GM18507 (cell line): ENCODE results near the gene POLR2E.
A peak's percentile ranks its signal among the peaks of the same experiment; 100 is the strongest.

Experiments
- DNase-seq: peaks from one replicate; pipeline ENCODE4 v3.0.0; 2011; ENCODE audit warnings: low read depth; ENCODE audit not compliant: insufficient read length; ENCODE audit errors: extremely low spot score
- FAIRE-seq: peaks from 2 replicates; lab custom pipeline; 2011; peaks lifted over from hg19 to GRCh38; lab: Jason Lieb, UNC

POLR2E gene

DNA sequence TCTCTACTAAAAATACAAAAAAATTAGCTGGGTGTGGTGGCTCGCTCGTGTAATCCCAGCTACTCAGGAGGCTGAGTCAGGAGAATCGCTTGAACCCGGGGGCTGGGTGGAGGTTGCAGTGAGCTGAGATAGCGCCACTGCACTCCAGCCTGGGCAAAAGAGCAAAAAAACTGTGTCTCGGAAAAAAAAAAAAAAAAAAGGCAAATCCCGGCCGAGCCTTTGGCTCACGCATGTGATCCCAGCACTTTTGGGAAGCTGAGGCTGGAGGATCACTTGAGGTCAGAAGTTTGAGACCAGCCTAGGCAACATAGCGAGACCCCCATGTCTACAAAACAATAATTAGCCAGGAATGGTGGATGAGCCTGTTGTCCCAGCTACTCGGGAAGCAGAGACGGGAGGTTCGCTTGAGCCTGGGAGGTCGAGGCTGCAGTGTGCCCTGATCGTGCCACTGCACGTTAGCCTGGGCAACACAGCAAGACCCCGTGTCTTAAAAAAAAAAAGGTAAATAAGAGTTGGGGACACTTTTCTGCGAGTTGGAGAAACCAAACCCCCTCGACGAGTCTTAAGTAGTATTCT lies 8.0 kb upstream of the POLR2E start:
- FAIRE-seq (no peak), DNase-seq (no peak)

DNA sequence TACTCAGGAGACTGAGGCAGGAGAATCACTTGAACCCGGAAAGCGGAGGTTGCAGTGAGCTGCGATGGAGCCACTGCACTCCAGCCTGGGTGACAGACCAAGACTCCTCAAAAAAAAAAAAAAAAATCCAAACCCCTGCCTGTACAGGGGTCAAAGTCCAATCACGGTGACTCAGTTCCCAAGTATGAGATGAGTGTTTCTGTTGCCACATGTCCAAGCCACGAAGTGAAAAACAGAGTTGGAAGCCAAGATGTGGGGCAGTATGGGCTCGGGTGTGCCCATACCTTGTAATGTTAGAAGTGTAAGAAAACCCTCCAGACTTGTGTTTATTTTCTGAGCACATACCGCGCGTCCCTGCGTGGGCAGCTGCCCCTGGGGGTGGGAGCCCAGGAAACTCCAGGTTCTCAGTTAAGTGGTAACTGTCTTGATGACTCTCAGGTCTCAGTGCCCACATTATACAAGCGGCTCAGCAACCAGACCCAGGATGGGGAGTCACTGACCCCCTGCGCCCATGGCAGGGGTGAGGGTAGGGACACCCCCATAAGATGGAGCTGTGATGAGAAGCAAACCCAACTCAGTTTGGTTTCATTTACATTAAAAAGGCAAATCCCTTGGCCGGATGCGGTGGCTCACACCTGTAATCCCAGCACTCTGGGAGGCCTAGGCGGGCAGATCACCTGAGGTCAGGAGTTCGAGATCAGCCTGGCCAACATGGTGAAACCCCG lies 7.4 kb upstream of the POLR2E start:
- FAIRE-seq (peak; percentile 85), DNase-seq (no peak)

DNA sequence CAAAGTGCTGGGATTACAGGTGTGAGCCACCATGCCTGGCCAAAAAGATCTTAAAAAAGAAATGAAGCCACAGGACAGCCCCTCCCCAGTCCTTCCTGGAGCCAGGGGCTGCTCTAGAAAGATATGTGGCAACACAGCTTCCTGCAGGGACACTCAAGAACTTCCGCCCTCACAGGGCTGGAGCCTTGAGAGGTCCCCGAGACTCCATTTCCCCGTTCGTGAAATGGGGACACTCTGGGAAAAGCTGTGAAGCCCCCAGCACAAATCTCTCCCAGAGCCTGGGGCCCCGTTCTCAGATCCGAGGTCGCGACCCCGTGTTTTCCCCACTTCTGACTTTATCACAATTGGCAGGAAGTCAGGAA lies 6.1 kb upstream of the POLR2E start:
- FAIRE-seq (no peak), DNase-seq (no peak)

- FAIRE-seq = no peak
- no peak for DNase-seq
Measured at GRCh38 chr19:1098177-1099051, 3.2 kb upstream of the POLR2E start.

- DNase-seq = no peak
- FAIRE-seq = no peak
Measured at GRCh38 chr19:1097810-1098176, 2.6 kb upstream of the POLR2E start.

DNA sequence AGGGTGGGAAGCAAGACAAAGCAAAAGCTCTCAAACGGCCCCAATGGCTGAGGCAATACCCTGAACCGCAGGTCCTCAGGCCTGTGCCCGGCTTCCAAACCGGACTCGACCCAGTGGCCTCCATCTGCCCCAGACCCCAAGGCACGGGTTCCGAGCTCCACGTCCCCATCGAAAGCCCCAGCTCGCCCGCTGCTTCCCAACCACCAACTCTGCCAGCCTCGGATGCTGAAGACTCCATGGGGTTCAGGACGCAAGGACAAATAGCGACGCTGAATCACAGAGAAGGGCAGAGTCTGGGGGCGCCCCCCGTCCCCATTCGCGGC lies 559 bp downstream of the POLR2E start:
- no peak for FAIRE-seq

DNA sequence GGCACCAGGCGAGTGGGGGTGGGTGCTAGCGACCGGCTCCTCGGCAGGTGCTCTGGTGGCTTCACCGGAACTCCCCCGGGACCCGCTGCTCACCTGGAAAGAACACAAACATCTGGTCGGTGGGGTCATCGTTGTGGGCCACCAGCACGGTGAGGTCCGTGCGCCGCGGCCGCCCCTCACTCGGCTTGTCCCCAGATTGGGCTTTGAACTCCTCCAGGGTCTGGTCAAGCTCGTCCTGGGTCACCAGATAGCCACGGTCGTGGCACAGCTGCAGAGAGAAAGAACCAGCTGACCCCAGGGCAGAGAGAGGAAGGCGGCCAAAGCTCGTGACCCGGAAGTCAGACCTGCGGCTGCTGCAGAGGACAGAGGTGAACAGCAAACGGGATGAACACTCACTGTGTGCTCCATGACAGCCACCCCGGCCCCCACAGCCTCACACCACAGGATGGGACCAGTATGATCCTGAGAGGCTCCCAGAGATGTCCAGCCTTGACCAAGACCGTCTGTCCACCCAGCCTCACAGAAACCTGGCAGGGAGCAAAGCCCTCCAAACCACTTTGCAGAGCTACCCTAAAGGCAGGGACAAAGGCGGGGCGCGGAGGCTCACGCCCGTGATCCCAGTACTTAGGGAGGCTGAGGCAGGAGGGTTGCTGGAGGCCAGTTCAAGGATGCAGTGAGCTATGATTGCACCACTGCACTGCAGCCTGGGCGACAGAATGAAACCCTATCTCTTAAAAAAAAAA lies 1.2 kb downstream of the POLR2E start:
- DNase-seq (no peak), FAIRE-seq (no peak)

More for the DNA sequence above, 559 bp downstream of the POLR2E start:
- DNase-seq = no peak

GRCh38 chr19:1093330-1093729 lies 1.8 kb downstream of the POLR2E start:
- DNase-seq (no peak), FAIRE-seq (no peak)

GRCh38 chr19:1091544-1092175 lies 3.5 kb downstream of the POLR2E start:
- DNase-seq (no peak), FAIRE-seq (no peak)

DNA sequence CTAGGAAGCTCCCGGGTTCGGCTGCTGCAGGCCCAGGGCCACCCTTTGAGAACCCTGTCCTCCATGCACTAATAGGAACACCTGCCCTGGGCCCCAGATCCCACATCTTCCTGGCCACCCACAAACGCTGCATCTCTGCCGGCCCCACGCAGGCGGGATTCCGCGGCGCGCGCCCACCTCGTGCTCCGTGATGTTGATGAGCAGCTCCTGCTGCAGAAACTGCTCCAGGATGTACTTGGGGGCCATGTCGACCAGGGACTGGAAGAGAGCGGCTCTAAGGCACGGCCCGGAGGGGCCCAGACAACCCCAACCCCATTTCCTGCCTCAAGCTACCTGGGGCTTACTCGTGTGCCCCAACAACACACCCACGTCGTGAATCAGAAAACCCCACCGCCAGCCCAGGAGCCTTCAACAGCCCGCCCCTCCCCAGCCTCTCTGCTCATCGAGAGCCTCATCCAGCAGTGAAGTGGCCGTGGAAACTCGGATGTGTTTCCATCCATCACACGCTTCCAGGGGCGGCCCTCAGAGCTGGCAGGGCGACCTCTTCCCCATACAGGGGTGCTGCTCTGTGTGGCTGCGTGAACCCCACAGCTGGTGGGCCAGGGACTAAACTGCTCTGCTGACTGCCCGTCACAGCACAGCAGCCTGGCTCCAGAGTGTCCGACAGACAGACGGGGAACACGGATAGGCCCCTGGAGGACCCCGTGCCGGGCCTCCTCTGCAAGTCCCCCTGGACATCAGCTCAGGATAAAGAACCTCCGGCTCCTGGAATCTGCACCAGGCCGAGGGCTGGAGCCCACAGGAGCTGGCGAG lies 4.2 kb downstream of the POLR2E start:
- no peak for DNase-seq
- no peak for FAIRE-seq

DNA sequence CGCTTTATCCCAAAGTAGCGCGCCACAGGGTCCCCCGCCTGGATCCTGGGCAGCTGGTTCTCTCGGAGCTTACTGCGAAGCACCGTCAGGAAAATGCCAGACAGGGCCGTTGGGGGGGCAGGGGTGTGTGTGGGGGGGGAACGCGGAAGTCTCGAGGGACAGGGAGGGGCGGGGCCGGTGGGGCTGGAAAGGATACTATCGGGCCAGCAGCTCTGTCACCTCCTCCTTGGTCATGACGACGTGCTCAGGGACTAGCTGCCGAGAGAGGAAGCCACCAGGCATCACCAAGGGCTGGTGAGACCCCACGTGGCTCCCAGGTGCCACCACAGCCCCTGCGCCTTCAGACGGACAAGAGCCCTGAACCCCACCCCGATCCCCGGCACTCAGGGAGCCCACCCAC lies 5.3 kb downstream of the POLR2E start:
- no peak for DNase-seq
- no peak for FAIRE-seq

DNA sequence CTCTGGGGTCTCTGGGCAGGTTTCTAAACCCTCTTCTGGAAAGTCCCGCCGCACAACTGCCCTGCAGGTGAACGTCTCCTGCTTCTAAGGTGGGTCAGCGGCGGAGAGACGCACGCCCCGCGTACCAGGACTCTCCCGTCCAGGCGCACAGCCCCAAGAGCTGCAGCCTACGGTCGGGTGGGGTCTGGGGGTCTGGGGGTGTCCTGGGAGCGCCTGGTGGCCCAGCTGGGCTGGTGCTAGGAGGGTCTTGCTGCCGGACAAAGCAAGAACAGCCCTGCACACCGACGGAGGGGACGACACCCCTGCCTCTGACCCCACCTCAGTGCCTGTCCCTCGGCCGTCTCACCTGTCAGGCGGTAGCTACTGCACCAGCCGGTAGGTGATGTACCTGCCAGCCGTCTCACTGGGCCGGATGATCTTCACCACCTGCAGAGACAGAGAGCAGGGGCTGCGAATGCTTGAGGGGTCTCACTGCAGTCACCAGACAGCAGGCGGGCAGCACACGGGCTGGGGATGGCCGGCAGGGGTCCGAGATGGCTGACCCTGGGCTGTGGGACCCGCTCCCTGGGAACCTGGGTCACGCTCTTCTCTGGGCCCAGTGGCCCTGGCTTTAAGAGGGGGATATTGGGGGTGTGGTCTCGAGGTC lies 5.9 kb downstream of the POLR2E start:
- FAIRE-seq (no peak), DNase-seq (no peak)

DNA sequence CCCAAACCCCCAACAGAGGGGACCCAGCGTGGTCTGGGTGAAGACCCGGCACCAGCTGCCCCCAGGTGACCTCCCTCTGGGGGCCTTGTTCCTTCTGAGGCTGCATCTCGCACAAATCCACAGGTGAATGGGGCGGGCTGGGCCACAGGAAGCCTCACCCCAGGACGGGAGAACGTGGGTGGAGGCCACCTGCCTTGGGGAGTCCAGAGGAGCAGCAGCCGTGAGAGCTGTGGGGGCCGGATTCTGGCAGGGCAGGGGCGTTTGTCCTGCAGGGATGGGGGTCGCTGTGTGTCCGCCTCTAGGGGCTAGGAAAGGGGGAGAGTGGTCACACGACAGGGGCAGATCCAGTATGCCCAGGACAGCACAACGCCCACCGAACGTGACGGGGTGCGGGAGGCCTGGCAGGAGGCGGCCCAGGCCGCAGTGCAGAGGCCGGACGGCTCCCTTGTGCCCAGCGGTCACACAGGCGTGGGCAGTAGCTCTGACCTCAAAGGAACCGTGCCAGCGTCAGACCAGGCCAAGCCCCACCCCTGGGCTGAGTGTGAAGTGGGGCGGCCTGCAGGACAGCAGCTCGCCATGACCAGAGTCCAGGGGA lies 6.7 kb downstream of the POLR2E start:
- FAIRE-seq = no peak
- DNase-seq = no peak

DNA sequence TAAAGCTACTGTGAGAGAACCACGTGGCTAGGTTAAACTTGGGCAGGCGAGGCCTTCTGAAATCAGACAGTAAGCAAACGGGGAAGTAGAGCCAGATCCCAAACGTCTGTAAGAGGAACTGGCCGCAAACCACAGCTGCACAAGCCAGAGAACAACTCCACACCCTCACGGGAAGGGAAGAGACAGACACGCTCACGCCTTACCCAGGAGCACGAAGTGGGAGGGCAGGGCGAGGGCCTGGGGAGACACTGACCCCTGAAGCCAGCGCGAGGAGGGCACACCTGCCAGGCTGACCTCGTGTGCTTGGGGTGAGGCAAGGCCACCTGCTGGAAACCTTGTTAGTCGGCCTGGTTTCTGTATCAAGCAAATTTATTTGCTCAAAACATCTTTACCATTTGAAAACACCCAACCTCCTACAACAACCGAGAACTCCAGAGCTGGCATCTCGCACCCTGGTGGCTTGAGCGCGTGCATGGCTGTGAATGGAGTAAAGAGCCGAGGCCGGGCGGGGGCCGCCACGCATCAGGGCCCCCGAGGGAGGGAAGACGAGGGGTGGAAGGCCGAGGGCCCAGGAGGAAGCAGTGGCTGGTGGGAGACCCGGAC lies 7.3 kb downstream of the POLR2E start:
- DNase-seq (no peak), FAIRE-seq (peak; percentile 84)

- DNase-seq (no peak), FAIRE-seq (no peak)
Measured at GRCh38 chr19:1086613-1087012, 8.6 kb downstream of the POLR2E start.

- no peak for DNase-seq
- no peak for FAIRE-seq
Measured at GRCh38 chr19:1085676-1086442, 9.3 kb downstream of the POLR2E start.

GRCh38 chr19:1085053-1085658 lies 10.0 kb downstream of the POLR2E start:
- FAIRE-seq = no peak
- no peak for DNase-seq
